Measurements from ENCODE around the gene TACR1.

DNA sequence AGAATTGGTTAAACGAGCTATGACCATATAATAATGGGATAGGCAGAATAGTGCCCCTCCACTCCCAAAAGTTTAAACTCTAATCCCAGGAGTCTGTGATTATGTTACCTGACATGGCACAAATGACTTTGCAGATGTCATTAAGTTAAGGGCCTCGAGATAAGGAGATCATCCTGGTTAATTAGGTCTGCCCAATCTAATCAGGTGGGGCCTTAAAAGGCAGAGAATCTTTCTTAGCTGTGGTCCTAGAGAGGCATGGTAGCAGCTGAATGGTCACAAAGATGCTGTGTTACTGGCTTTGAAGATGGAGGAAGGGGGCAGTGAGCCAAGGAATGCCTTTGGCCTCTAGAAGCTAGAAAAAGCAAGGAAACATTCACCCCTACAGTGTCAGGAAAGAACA, 31.1 kb downstream of the TACR1 start:
- TF ChIP-seq POLR2A (IDR thresholded peaks at IDR 0.05): no peak
- TF ChIP-seq, protein P1, sequence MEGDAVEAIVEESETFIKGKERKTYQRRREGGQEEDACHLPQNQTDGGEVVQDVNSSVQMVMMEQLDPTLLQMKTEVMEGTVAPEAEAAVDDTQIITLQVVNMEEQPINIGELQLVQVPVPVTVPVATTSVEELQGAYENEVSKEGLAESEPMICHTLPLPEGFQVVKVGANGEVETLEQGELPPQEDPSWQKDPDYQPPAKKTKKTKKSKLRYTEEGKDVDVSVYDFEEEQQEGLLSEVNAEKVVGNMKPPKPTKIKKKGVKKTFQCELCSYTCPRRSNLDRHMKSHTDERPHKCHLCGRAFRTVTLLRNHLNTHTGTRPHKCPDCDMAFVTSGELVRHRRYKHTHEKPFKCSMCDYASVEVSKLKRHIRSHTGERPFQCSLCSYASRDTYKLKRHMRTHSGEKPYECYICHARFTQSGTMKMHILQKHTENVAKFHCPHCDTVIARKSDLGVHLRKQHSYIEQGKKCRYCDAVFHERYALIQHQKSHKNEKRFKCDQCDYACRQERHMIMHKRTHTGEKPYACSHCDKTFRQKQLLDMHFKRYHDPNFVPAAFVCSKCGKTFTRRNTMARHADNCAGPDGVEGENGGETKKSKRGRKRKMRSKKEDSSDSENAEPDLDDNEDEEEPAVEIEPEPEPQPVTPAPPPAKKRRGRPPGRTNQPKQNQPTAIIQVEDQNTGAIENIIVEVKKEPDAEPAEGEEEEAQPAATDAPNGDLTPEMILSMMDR (IDR thresholded peaks at IDR 0.05): no peak
